Mucosa of descending colon (tissue), 3 donors: ENCODE measurements around the gene ZNF423. TPM values are rescaled to one million over a fixed set of nuclear protein-coding genes. Genes with fewer than 3 reads are reported as not detected.

Source experiments
- ATAC-seq: fragments of 200-7000 bp; cut with Tn5 transposase; one replicate; pipeline ENCODE4 v1.9.1; 2020; ENCODE audit warnings: mild to moderate bottlenecking, moderate library complexity
- DNase-seq, 3 donors: peaks; one replicate each; pipeline ENCODE4 v3.0.0-alpha.2; 2020
- H3K36me3 ChIP-seq: fragments of 200-600 bp; one replicate; pipeline ENCODE4 v1.8.0; 2021; ENCODE audit warnings: low read depth, mild to moderate bottlenecking
- H3K4me1 ChIP-seq: fragments of 200-600 bp; one replicate; pipeline ENCODE4 v1.8.0; 2021; ENCODE audit warnings: low read depth, mild to moderate bottlenecking
- H3K4me3 ChIP-seq: fragments of 200-600 bp; one replicate; pipeline ENCODE4 v1.8.0; 2021; ENCODE audit warnings: mild to moderate bottlenecking
- H3K9me3 ChIP-seq: fragments of 200-600 bp; one replicate; pipeline ENCODE4 v1.8.0; 2021; ENCODE audit warnings: mild to moderate bottlenecking
- intact Hi-C, 2 donors: fragments of 100-400 bp; cut with DNase I in 1 of 2; cut with micrococcal nuclease in 1 of 2; formaldehyde crosslinking; loops; one replicate each; pipeline versions ENCODE4 v1.11.0 to v1.11.1; 2022; cut with DNase I, micrococcal nuclease
- total RNA-seq, 3 donors: library from RNA; stranded (reverse); fragmentation: NEBNext Ultra II Directional in 2 of 3; extraction: Animal tissue kit (Norgen Biotek cat#: 25700) in 2 of 3; gene quantifications; one replicate each; pipeline versions ENCODE4 v1.2.1 to v1.2.4, GENCODE V29; 2021 to 2023
- TF ChIP-seq, protein P1 (sequence below): fragments of 200-600 bp; IDR thresholded peaks from one replicate; pipeline ENCODE4 v1.8.0; 2022; ENCODE audit warnings: antibody characterized with exemption, mild to moderate bottlenecking
- donor health status: DM: no; HTN: no; CAD: no; lungs with moderate emphysema.
- donor health status: DM: no; HTN: no; CAD: no.
- donor health status: DM: no; HTN: yes; CAD: no.

Gene ZNF423
- total RNA-seq, 3 donors from 2014 or later: 6.7 to 11.6 (median 11.0) TPM

DNA sequence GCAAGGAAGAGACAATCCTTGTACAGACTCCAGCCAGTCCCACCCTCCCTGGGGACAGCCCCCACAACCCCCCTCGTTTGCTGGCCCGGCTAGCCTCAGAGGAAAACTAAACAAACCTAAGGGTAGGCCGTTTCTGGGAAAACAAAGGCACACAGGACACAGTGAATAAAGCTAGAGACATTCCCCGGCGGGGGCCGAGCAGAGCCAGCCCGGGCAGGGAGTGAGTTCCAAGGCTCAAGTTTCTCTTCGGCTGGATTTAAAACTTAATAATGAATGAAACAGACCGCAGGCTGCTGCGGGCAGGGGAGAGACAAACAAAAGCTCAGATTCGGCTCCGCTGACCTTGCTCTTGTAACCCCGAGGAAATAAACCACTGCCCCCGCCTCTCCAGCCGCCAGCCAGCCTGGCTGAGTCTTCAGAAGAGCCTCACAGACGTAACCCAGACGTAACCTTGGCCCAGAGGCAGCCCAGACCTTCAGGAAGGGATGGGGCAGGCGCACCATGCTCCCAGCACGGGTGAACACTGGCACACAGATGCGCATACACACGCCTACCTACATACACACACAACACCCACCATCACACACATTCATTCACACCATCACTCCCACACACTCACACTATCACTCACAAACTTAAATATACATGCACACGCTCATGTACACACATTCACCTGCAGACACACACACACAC, 216.0 kb downstream of the ZNF423 start:
- Histone ChIP-seq H3K36me3 (no peaks in the 10 kb centered on the region), H3K4me1 (no peaks in the 10 kb centered on the region), H3K9me3 (no peaks in the 10 kb centered on the region), H3K4me3 (no peak overlapping the region)
- DNase-seq: peak in 1 of 3 donors; percentile 14
- intact Hi-C loops: no loop called here
- peak; percentile 23 for ATAC-seq
- TF ChIP-seq, protein P1, sequence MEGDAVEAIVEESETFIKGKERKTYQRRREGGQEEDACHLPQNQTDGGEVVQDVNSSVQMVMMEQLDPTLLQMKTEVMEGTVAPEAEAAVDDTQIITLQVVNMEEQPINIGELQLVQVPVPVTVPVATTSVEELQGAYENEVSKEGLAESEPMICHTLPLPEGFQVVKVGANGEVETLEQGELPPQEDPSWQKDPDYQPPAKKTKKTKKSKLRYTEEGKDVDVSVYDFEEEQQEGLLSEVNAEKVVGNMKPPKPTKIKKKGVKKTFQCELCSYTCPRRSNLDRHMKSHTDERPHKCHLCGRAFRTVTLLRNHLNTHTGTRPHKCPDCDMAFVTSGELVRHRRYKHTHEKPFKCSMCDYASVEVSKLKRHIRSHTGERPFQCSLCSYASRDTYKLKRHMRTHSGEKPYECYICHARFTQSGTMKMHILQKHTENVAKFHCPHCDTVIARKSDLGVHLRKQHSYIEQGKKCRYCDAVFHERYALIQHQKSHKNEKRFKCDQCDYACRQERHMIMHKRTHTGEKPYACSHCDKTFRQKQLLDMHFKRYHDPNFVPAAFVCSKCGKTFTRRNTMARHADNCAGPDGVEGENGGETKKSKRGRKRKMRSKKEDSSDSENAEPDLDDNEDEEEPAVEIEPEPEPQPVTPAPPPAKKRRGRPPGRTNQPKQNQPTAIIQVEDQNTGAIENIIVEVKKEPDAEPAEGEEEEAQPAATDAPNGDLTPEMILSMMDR: no peak

DNA sequence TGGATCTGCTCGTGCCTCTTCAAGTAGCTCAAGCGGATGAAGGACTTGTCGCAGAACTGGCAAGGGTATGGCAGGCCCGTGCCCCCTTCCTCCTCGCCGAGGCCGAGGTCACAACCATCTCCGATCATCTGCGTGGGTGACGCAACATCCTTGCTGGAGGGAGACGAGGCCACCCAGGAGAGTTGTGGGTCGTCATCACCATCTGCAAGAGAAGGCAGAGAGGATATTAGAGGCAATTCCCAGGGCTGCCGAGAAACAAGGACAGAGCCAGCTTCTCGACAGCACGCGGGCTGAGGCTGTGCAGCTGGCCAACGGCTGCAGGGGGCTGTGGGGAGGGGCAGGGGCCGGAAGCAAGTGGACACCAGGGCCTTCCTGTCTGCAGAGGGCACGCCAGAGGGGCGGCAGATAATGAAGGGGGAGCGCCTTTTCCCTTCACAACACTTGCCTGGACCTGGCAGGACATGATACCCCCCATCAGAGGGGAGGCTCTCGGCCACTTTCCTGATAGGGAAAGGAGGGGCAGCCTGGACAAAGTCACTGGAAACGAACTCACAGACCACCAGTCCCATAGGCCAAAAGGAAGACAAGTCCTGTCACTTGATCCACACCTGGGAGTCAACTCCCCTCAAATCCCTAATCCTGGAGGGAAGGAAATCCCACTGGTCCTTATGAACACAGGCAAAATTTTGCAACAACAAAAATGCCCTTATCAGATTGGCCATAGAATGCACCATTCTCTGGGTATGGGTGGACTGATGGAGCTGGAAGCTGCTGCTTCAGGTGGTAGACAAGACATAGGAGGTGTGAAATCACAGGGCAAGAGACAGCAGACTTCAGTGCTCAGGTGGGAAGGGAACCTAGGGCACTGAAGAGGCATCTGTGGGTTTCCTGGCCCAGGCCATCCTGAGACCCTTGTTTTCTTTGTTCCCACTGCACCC, 217.0 kb downstream of the ZNF423 start:
- ATAC-seq: peak; percentile 20
- TF ChIP-seq, protein P1: no peak
- Histone ChIP-seq H3K4me3 (no peak overlapping the region), H3K9me3 (no peaks in the 10 kb centered on the region), H3K4me1 (no peaks in the 10 kb centered on the region), H3K36me3 (no peaks in the 10 kb centered on the region)
- DNase-seq: peak in 1 of 3 donors; percentile 8
- intact Hi-C loops: no loop called here

DNA sequence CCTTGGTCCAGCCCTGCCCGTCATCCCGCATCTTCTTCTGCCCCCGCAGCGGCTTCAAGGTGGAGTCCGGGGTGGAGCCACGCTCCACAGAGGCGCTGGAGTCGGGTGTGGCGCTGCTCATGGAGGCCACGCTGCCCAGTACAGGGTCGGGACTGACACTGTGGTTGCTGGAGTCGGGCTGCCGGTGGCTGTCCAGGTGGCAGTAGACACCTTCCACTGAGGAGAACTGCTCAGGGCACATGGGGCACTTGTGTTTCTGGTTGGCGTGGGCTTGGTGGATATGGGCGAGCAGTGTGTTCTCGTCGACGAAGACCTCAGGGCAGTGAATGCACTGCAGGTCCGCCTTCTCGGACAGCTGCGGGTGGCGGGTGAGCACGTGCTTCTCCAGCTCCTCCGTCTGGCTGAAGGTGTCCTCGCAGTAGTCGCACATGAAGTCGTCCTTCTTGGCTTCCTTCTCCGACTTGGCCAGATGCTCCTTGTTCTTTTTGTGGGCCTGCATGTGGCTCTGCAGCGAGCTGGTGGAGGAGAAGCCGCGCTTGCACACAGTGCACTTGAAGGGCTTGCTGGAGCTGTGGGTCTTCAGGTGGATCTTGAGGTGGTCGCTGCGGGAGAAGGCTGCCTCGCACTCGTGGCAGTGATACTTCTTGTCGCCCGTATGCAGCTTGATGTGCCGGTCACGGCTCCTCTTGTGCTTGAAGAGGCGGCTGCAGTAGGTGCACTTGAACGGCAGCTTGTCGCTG, 217.8 kb downstream of the ZNF423 start:
- TF ChIP-seq, protein P1: no peak
- ATAC-seq: no peak
- intact Hi-C loops: no loop called here

DNA sequence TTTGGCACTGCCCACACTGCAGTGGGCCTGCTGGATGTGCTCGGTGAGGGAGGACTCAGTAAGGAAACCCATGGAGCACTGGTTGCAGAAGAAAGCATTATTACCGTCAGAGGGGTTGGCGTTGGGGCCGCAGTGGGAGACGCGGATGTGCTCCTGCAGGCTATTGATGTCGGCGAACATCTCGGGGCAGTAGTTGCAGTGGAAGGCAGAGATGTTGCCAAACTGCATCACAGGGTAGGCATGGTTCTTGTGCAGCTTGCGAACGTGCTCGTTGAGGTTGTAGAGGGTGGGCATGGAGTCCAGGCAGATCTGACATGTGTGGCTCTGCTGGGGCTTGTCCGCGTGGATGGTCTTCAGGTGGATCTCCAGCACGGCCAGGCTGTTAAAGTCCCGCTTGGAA, 218.4 kb downstream of the ZNF423 start:
- no peaks in the 10 kb centered on the region for H3K9me3 ChIP-seq
- DNase-seq (no peak), ATAC-seq (no peak)
- H3K4me3 ChIP-seq: no peak overlapping the region
- H3K36me3 ChIP-seq: no peaks in the 10 kb centered on the region
- TF ChIP-seq, protein P1: no peak
- H3K4me1 ChIP-seq: no peaks in the 10 kb centered on the region
- intact Hi-C loops: no loop called here

More for the DNA sequence above, 217.8 kb downstream of the ZNF423 start:
- Histone ChIP-seq H3K9me3 (no peaks in the 10 kb centered on the region), H3K36me3 (no peaks in the 10 kb centered on the region), H3K4me1 (no peaks in the 10 kb centered on the region), H3K4me3 (no peak overlapping the region)
- no peak for DNase-seq

DNA sequence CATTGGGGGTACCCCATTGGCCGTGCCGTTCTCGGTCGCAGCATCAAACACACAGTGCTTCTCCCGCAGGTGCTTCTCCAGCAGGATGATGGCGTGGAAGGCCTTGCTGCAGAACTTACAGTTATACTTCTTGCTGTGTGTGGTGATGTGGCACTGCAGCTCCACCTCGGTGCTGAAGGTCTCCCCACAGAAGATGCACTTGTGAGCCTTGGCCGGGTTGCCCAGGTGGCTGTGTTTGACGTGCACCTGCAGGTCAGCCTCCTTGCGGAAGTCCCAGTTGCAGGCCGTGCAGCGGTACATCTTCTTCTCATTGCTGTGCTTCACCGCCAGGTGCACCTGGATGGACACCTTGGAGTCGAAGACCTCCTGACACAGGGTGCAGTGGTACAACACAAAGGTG, 219.3 kb downstream of the ZNF423 start:
- H3K36me3 ChIP-seq: no peaks in the 10 kb centered on the region
- H3K4me3 ChIP-seq: no peak overlapping the region
- ATAC-seq: no peak
- TF ChIP-seq, protein P1: no peak
- no peak for DNase-seq
- H3K9me3 ChIP-seq: no peaks in the 10 kb centered on the region
- intact Hi-C loops: no loop called here
- no peaks in the 10 kb centered on the region for H3K4me1 ChIP-seq
